ENCODE data around the gene IL34.
"Not testable (repeated sequence)": the region's sequence is repeated elsewhere in the genome, so short reads cannot be mapped to it uniquely, and the experiment has no call there.

IL34 gene

DNA sequence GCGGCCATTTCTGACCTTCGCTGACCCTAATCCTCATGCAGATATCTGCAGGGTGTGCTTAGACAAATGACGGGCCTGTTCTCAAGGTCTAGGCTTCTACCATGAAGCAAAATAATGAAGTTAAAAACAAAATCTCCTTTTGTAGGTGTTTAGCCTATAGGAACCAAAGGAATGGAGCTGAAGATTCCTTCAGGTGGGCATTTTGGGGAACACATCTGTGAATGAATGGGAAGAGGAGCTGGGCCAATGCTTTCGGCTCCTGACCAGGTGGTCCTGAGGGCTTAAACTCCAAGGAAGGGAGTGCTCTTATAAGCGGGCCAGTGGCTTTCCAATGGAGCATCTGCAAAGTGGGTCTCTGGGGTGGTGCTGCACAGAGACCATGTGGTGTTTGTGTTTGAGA is 14.1 kb upstream of the IL34 start:
- DNase-seq (ENCODE audit: low read depth) = no peak

DNA sequence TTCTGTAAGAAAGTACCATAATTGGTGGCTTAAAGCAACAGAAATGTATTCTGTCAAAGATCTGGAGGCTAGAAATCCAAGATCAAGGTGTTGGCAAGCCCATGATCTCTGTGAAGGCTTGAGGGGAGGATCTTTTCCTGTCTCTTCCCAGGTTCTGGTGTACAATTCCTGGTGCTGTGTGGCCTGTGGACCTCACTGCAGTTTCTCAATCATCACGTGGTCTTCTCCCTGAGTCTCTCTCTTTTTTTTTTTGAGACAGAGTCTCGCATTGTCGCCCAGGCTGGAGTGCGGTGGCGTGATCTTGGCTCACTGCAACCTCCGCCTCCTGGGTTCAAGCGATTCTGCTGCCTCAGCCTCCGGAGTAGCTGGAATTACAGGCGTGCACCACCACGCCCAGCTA is 12.7 kb upstream of the IL34 start:
- not testable (repeated sequence) for DNase-seq (ENCODE audit: low read depth)

DNA sequence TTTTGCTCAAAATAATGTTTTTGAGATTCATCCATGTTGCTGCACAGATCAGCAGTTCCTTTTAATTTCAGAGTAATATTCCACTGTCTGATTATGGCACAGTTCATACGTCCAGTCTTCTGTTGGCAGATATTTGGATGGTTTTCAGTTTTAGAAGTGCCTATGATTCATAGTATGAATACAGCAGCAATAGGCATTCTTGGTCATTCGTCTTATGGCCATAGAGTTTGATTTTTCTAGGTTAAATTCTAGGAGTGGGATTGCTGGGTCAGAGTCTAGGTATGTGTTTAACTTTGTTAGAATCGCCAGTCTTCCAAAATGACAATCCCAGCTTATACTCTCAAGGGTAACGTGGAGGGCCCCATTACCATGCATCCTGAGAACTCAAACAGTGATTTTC is 11.5 kb upstream of the IL34 start:
- peak; percentile 52 for DNase-seq (ENCODE audit: low read depth)

DNA sequence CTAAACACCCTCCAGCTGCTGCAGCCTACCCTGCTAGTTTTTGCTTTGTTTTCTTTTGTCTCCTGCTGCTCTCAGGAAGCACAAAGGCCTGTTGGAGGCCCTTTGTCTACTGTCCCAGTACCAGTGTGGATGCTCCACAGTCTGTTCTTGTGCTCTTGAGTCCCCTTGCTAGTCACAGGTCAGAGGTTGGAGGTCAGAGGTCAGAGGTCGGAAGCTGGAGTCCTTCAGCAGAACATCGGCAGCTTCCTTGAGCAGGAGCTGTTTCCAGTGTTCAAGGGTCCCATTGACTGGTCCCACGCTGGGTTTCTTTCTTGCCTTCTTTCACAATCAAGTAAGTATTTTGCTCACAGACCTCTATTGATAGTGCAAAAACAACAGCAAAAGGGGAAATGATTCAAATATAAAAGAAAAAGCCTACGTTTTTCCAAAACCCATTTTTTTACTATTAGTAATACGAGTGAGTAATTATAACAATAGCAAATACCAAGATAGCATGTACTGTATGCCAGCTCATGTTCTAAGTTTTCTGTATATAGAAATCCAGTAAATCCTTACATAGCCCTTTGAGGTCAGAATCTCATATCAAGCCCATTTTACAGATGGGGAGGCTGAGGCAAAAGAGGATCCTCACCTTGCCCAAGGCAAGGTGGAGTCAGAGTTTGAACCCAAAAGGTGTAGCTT is 10.9 kb upstream of the IL34 start:
- DNase-seq (ENCODE audit: low read depth) = peak; percentile 82

DNA sequence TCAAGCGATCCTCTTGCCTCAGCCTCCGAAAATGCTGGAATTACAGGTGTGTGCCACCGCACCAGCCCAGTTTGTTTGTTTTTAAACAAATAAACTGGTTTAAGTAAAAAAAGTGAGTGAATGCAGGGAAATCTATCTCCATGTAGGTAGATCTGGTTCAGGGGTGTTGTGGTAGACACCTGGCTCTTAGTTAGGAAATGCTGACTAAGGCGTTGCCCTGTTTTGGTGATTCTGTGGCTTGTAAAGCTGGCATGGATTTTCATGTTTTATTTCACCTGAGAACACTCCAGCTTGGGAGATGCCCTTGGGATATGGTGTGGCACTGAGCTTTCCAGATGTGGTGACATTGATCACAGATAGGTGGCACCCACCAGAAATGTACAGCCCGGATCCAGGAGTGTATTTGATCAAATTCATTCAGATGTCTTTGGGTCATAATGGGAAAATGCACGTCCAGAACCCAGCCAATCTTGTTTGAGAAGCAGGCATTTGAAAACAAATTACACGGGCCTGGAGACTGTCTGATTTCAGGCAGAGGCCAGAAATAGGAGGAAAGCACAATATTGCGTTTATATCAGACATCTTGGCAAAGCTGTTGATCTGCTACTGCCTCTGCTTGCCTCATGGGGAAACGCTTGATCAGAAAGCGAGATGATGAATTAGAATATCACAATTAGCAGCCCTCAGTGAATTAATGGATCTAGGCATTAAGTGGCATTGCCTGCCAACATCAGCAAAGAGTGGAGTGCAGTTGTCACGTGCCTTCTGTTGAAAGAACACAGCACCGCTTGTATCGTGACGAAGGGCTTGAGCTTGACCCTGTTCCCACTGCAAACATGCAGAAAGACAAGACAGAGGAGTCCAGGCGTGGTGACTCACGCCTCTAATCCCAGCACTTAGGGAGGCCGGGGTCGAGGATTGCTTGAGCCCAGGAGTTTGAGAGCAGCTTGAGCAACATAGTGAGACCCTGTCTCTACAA is 7.3 kb upstream of the IL34 start:
- peak; percentile 78 for DNase-seq (ENCODE audit: low read depth)

DNA sequence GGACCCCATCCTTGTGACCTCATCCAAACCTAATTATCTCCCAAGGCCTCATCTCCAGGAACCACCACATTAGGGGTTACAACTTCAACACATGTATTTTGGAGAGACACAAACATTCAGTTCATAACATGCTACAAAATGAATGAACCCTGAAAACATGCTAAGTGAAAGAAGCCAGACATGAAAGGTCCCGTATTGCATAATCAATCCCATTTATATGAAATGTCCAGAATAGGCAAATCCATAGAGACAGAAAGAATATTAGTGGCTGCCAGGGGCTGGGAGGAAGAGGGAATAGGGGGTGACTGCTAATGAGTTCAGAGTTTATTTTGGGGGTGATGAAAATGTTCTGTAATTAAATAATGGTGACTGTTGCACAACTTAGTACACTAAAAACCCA is 3.7 kb upstream of the IL34 start:
- no peak for DNase-seq (ENCODE audit: low read depth)

DNA sequence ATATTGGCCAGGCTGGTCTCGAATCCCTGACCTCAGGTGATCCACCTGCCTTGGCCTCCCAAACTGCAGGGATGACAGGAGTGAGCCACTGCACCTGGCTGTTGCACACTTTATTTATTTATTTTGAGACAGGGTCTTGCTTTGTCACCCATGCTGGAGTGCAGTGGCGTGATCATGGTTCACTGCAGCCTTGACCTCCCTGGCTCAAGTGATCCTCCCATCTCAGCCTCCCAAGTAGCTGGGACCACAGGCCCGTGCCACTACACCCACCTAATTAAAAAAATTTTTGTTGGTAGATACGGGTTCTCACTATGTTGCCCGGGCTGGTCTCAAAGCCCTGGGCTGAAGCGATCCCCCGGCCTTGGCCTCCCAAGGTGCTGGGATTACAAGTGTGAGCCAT is 3.1 kb upstream of the IL34 start:
- not testable (repeated sequence) for DNase-seq (ENCODE audit: low read depth)

DNA sequence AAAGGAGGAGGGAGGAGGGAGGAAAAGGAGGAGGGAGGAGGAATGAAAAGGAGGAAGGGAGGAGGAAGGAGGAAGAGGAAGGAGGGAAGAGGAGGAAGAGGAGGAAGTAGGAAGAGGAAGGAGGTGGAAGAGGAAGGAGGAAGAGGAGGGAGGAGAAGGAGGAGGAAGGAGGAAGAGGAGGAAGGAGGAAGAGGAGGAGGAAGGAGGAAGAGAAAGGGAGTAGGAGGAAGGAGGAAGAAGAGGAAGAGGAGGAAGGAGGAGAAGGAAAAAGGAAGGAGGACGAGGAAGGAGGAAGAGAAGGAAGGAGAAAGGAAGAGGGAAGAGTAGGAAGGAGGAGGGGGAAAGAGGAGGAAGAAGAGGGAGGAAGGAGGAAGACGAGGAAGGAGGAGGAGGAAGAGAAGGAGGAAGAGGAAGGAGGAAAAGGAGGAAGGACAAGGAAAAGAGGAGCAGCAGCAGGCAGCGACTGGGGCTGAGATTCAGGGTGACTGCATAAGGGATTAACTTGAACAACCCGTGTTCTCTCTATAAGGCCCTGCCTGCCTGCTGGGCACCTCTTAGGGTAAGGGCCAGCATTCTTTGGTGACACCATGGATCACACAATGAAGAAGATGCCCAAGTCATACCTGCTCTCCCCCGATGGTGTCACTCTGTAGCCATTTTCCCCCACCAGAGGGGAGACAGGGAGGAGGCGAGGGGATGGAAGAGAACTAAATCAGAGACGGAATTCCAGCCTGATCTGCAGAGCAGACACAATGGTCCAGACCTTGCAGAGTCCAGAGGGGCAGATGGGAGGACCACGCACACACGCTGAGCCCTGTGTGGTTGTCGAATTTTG is 1.4 kb upstream of the IL34 start:
- no peak for DNase-seq (ENCODE audit: low read depth)

DNA sequence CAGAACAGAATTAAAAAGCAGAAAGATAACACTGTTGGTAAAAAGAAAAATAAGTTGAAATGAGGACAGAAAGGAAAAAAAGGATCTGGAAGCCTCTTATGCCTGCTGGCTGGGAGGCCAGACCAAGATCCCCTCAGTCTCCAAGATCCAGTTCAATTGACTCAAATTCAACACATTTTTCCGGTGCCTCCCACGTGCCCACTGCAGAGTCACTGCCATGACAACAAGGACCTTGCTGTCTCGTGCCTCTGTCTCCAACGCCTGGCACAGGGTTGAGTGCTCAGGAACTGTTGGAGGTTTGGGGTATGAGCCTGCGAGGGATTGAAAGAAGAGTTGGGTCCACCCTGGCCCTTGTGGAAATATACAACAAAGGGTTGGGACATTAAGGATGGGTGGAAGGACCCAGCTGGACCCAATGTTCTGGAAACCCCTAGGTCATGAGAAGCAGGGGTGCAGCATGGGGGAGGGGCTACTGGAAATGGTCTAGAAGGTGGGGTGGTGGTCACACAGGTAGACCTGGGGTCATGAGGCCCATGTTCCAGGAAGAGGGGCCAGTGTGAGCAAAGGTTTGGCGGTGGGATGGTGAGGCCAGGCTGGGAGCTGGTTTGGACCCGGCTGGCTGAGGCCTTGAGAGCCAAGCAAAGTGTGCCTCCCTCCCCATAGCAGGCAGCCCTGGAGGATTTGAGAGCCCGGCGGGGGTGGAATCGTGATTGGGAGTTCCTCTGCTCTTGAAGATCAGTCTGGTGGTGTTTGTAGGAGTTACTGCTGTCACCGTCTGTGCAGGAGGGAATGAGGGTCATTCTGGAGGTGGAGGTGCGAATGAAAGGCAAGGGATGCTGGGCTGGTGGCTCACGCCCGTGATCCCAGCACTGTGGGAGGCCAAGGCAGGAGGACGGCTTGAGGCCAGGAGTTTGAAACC is 1.3 kb downstream of the IL34 start:
- DNase-seq (ENCODE audit: low read depth) = no peak

DNA sequence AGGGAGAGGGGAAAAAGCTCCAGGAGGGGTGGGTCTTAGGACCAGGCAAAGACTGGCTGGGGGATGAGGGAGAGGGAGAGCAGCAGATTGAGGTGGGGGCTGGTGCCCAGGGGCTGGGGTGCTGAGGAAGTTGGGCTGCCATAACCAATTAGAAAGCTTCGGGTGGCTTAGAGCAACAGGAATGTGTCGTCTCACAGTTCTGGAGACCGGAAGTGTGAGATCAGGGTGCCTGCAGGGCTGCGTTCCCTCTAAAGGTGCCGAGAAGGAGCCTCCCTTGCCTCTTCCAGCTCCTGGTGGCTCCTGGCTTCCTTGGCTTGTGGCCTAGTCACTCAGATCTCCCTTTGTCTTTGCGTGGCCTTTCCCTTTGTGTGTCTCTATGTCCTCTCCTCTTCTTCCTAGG is 2.2 kb downstream of the IL34 start:
- DNase-seq (ENCODE audit: low read depth) = no peak

DNA sequence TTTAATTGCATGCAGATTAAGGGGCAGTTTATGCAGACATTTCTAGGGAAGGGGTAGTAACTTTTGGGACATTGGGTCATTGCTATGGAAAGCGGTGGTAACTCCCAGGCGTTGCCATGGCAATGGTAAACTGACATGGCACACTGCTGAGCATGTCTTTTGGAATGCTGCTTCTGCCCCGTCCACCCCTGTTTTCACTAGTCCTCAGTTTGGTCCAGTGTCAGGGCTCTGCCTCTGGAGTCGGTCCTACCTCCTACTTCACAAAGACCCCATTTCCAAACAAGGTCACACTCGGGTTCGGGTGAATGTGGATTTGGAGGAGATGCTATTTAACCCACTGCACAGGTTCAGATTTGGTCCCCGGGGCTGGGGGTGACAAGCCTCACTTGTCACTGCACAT is 2.9 kb downstream of the IL34 start:
- peak; percentile 60 for DNase-seq (ENCODE audit: low read depth)

DNA sequence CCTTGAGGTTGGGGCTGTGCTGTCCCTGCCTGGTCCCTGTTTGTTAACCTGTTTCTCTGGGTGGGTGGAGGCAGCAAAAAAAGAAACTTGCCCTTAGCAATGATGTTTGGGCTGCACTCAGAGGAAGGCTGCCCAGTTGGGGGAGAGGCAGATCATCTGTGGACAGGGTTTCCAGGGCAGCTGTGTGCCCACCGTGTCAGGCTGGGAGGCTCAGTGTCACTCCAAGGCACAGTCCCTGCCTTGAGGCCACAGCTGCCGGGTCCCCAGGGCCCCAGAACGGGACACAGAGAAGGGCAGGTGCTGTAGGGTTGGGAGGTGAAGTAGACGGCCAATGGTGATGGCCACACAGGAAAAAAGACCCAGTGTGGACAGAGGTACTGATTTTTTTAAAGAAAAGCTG is 3.9 kb downstream of the IL34 start:
- DNase-seq (ENCODE audit: low read depth) = no peak

DNA sequence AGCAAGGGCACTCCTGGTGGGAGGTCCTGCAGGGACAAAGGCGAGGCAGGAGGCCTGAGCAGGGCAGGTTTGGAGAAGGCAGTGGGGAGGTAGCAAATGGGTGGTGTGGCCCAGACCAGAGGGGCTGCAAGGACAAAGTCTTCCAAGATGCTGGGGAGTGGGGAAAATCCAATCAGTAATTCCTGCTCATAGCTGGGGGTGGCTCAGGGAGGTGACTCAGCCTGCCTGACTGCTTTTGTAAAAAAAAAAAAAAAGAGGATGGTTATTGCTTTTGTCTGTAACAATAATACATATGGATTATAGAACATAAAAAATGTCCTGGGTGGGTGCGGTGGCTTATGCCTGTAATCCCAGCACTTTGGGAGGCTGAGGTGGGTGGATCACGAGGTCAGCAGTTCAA is 5.2 kb downstream of the IL34 start:
- DNase-seq (ENCODE audit: low read depth) = peak; percentile 29

DNA sequence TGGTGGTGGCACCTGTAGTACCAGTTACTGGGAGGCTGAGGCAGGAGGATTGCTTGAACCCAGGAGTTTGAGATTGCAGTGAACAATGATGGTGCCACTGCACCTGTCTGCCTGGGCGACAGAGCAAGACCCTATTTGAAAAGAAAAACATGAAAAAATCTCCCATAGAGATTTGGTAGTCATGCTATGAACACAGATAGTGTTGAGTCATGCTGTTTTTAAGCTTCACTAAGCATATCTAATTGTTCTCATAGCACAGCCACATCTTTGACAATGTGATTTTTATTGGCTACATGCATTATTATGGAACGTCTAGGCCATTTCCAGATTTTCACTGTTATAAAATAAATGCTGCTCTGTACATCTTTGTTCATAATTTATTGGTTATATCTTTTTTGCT is 6.0 kb downstream of the IL34 start:
- DNase-seq (ENCODE audit: low read depth) = no peak

DNA sequence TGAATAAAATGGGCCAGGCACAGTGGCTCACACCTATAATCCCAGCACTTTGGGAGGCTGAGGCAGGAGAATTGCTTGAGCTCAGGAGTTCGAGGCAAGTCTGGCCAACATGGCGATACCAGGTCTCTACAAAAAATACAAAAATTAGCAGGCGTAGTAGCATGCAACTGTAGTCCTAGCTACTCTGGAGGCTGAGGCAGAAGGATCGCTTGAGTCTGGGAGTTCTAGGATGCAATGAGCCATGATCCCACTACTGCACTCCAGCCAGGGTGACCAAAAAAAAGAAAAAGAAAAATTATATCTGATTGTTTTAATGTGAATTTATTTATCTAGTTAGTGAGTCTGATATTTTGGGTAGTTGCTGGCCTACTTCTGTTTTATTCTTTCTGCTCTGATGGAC is 7.0 kb downstream of the IL34 start:
- no peak for DNase-seq (ENCODE audit: low read depth)

DNA sequence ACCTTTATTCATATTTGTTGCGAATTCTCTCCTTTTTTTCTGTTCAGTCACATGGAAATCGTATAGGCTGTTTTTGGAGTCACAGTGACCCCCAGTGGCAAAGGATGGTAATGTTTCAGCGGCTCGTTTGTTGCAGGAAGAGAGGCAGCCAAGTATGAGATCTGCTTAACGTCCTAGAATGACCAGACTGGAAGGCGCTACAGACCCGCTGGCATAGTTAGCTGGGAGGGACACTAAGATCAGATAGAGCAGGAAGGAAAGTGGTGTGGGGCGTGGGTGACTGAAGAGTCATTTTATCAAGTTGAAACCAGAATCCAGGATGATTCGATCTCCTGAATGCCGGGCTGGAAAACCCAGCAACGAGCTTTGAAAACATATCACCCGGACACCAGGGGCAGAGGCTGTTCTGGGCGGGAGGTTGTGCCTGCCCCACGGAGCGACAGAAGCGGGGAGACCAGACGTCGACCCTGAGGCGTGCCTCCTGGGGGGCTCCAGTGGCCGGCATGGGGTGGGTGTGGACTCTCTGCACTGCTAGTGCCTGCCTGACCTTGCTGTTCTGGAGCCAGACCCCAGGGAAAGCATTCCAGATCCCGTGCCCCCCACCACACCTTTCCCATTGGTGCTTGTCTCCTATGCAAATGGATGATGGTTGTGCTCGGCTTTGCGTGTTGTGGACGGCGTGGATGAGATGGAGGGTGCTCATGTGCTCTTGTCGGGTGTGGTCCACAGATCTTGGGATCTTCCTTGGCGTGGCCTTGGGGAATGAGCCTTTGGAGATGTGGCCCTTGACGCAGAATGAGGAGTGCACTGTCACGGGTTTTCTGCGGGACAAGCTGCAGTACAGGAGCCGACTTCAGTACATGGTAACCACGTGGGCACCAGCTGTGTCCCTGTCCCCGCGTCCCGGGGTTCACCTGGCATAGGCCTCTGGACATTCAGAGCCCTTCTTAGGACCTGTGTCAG is 7.7 kb downstream of the IL34 start:
- DNase-seq (ENCODE audit: low read depth) = peak; percentile 88

DNA sequence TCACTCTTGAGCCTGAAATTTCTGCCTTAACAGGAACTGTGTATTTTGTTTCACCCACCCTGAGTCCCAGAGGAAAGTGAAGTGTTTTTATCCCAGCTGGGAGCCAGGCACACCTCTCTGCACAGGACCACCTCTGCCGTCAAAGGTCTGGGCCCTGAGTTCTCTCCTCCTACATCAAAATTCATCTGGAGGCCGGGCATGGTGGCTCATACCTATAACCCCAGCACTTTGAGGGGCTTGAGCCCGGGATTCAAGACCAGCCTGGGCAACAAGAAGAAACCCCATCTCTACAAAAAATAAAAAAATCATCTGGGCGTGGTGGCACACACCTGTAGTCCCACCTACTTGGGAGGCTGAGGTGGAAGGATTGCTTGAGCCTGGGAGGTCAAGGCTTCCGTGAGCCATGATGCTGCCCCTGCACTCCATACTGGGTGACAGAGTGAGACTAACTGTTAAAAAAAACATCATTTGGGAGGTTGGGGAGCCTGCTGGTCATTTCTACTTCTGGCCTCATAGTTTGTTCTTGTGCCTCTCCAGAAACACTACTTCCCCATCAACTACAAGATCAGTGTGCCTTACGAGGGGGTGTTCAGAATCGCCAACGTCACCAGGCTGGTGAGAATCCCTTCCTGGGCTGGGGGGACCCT is 9.8 kb downstream of the IL34 start:
- DNase-seq (ENCODE audit: low read depth) = no peak

DNA sequence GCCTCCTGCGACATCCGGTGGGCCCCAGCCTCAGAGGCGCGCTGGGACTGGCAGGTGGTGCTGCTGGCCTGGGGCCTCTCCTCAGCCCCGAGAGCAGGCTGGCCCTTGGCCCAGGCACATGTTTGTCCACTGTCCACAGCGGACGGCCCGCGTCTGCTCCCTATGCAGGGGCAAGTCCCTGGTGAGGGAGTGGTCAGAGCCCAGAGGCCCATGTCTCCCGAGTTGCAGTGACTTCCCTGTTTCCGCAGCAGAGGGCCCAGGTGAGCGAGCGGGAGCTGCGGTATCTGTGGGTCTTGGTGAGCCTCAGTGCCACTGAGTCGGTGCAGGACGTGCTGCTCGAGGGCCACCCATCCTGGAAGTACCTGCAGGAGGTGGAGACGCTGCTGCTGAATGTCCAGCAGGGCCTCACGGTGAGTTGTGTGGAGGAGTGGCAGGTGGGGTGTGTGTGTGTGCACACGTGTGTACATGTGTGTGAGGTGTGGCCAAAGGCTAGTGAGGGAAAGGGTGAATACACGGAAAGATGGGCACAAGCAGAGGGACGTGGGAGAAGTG is 10.4 kb downstream of the IL34 start:
- no peak for DNase-seq (ENCODE audit: low read depth)

DNA sequence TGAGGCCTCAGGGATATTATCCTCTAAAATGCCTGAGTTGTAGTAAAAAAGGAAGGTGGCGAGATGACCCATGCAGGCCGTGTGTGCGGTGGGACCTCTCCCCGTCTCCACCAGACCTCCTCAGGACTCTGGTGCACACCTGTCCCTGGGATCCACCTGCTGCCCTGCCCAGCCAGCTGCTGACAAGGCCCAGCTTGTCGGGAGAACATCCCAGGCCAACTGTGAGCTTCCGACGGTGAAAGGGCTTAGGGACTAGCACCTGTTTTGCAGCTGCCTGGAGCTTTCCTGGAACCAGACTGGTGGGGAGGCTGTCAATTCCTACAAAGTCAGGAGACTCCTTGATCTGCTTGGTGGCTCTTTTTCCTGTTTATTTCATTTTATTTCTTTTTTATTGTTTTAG is 11.6 kb downstream of the IL34 start:
- no peak for DNase-seq (ENCODE audit: low read depth)

Data from EH (cell line).